IMR-90 (cell line): Measurements from ENCODE around the gene VTCN1. TPM values are rescaled to one million over a fixed set of nuclear protein-coding genes. Genes with fewer than 3 reads are reported as not detected.

ENCODE experiments used
- ATAC-seq: fragments of 200-7000 bp; cut with Tn5 transposase; 2 replicates; pipeline ENCODE4 v1.9.1; 2020; ENCODE audit warnings: low read depth, mild to moderate bottlenecking, moderate library complexity
- BruUV-seq: library from RNA; stranded (reverse); fragments of 400-500 nt; replicated peaks from 2 replicates; lab custom pipeline; 2021; lab: Mats Ljungman, UMichigan
- CTCF ChIA-PET: fragments of 300-600 bp; formaldehyde crosslinking; extraction: SDS; loops from one replicate; lab custom pipeline; 2021; ENCODE audit warnings: antibody characterized with exemption; lab: Yijun Ruan, JAX
- POLR2A ChIA-PET: fragments of 300-600 bp; sonication (Branson Sonifier 250); formaldehyde crosslinking; loops from one replicate; lab custom pipeline; 2022; ENCODE audit warnings: antibody characterized with exemption; ENCODE audit not compliant: unreplicated experiment; lab: Charles Lee
- DNase-seq: peaks from one replicate; pipeline ENCODE4 v3.0.0; 2013
- H2AFZ ChIP-seq: replicated peaks from 2 replicates; pipeline ENCODE3; 2013; ENCODE audit warnings: low read length, mild to moderate bottlenecking; ENCODE audit not compliant: poor library complexity
- H2AK5ac ChIP-seq: 2 replicates; pipeline ENCODE4 v1.6.1; 2013; ENCODE audit warnings: low read depth, low read length, inconsistent platforms
- H2AK9ac ChIP-seq: replicated peaks from 2 replicates; pipeline ENCODE3; 2013; ENCODE audit warnings: mild to moderate bottlenecking, low read depth, low read length, moderate library complexity; ENCODE audit not compliant: poor library complexity
- H2BK120ac ChIP-seq: 2 replicates; pipeline ENCODE4 v1.6.1; 2013; ENCODE audit warnings: low read depth, low read length, inconsistent platforms
- H2BK15ac ChIP-seq: 3 replicates; pipeline ENCODE4 v1.6.1; 2013; ENCODE audit warnings: low read depth, low read length, inconsistent platforms
- H2BK20ac ChIP-seq: 2 replicates; pipeline ENCODE4 v1.6.1; 2013; ENCODE audit warnings: low read depth, mild to moderate bottlenecking, inconsistent platforms, low read length, moderate library complexity
- H2BK5ac ChIP-seq: 2 replicates; pipeline ENCODE4 v1.6.1; 2013; ENCODE audit warnings: mild to moderate bottlenecking, low read depth, low read length, inconsistent platforms; ENCODE audit not compliant: poor library complexity, severe bottlenecking
- H3K14ac ChIP-seq: replicated peaks from 2 replicates; pipeline ENCODE4 v1.6.1; 2013; ENCODE audit warnings: low read depth, low read length, inconsistent platforms
- H3K18ac ChIP-seq: 2 replicates; pipeline ENCODE4 v1.6.1; 2013; ENCODE audit warnings: low read depth, low read length, control low read depth
- H3K23ac ChIP-seq: 2 replicates; pipeline ENCODE4 v1.6.1; 2013; ENCODE audit warnings: low read depth, low read length, inconsistent platforms
- H3K27ac ChIP-seq: 2 replicates; pipeline ENCODE4 v1.5.1; 2013; ENCODE audit warnings: mild to moderate bottlenecking, control low read depth, low read length; ENCODE audit not compliant: insufficient read depth
- H3K27me3 ChIP-seq: 2 replicates; pipeline ENCODE4 v1.6.1; 2013; ENCODE audit warnings: low read length; ENCODE audit not compliant: control insufficient read depth, insufficient read depth
- H3K36me3 ChIP-seq: 2 replicates; pipeline ENCODE4 v1.6.1; 2013; ENCODE audit warnings: low read length, mixed read lengths; ENCODE audit not compliant: control insufficient read depth, insufficient read depth
- H3K4ac ChIP-seq: 2 replicates; pipeline ENCODE4 v1.6.1; 2013; ENCODE audit warnings: low read depth, low read length, inconsistent platforms
- H3K4me1 ChIP-seq: 2 replicates; pipeline ENCODE4 v1.6.1; 2013; ENCODE audit warnings: low read length, mixed read lengths; ENCODE audit not compliant: control insufficient read depth, insufficient read depth
- H3K4me2 ChIP-seq: 2 replicates; pipeline ENCODE4 v1.6.1; 2013; ENCODE audit warnings: low read depth, mild to moderate bottlenecking, control low read depth, low read length, moderate library complexity
- H3K4me3 ChIP-seq: 2 replicates; pipeline ENCODE4 v1.5.1; 2013; ENCODE audit warnings: low read depth, mild to moderate bottlenecking, control low read depth, low read length, moderate library complexity; ENCODE audit not compliant: insufficient read depth
- H3K56ac ChIP-seq: 2 replicates; pipeline ENCODE4 v1.6.1; 2013; ENCODE audit warnings: low read length, inconsistent platforms; ENCODE audit not compliant: insufficient read depth; ENCODE audit errors: extremely low read depth
- H3K79me1 ChIP-seq, 2 experiments: 2 replicates each; pipeline ENCODE4 v1.6.1; 2013; ENCODE audit warnings: low read length in 2 of 2, inconsistent platforms in 1 of 2, low read depth in 1 of 2
- H3K9ac ChIP-seq: 2 replicates; pipeline ENCODE4 v1.6.1; 2013; ENCODE audit warnings: low read depth, low read length, control low read depth
- H3K9me1 ChIP-seq: 2 replicates; pipeline ENCODE4 v1.6.1; 2013; ENCODE audit warnings: low read length, inconsistent platforms; ENCODE audit not compliant: insufficient read depth
- H3K9me3 ChIP-seq: 2 replicates; pipeline ENCODE4 v1.6.1; 2013; ENCODE audit warnings: low read length; ENCODE audit not compliant: control insufficient read depth, insufficient read depth
- H4K20me1 ChIP-seq: 2 replicates; pipeline ENCODE4 v1.6.1; 2013; ENCODE audit warnings: low read length, inconsistent platforms; ENCODE audit not compliant: insufficient read depth
- H4K5ac ChIP-seq: 2 replicates; pipeline ENCODE4 v1.6.1; 2013; ENCODE audit warnings: mild to moderate bottlenecking, low read depth, low read length, control low read depth
- H4K8ac ChIP-seq, 2 experiments: 2 replicates each; pipeline ENCODE4 v1.6.1; 2013; ENCODE audit warnings: low read depth in 2 of 2, low read length in 2 of 2, control low read depth in 1 of 2, inconsistent platforms in 1 of 2
- H4K91ac ChIP-seq: 2 replicates; pipeline ENCODE4 v1.6.1; 2013; ENCODE audit warnings: low read depth, low read length, inconsistent platforms; ENCODE audit not compliant: insufficient read depth
- BHLHE40 ChIP-seq: fragments of 150-350 bp; IDR thresholded peaks from 2 replicates; pipeline ENCODE4 v1.6.1; 2016; ENCODE audit warnings: mild to moderate bottlenecking, low read depth, low read length
- CEBPB ChIP-seq: IDR thresholded peaks from 2 replicates; pipeline ENCODE4 v1.6.1; 2012; ENCODE audit warnings: low read depth, low read length, improper control_type of control experiment
- CHD1 ChIP-seq: IDR thresholded peaks from 2 replicates; pipeline ENCODE4 v1.6.1; 2012; ENCODE audit warnings: low read depth, low read length, improper control_type of control experiment
- MAZ ChIP-seq: IDR thresholded peaks from 2 replicates; pipeline ENCODE4 v1.6.1; 2012; ENCODE audit warnings: low read depth, mild to moderate bottlenecking, low read length, improper control_type of control experiment, moderate library complexity, borderline replicate concordance
- MXI1 ChIP-seq: IDR thresholded peaks from 2 replicates; pipeline ENCODE4 v1.6.1; 2012; ENCODE audit warnings: low read depth, mild to moderate bottlenecking, low read length, moderate library complexity, borderline replicate concordance
- NFE2L2 ChIP-seq: fragments of 150-350 bp; IDR thresholded peaks from 2 replicates; pipeline ENCODE4 v1.6.1; 2016; ENCODE audit warnings: low read depth, mild to moderate bottlenecking, low read length
- POLR2A ChIP-seq: IDR thresholded peaks from 2 replicates; pipeline ENCODE4 v1.6.1; 2012; ENCODE audit warnings: mild to moderate bottlenecking, low read depth, low read length
- RAD21 ChIP-seq: IDR thresholded peaks from 2 replicates; pipeline ENCODE4 v1.6.1; 2012; ENCODE audit warnings: low read length, improper control_type of control experiment
- RCOR1 ChIP-seq: IDR thresholded peaks from 2 replicates; pipeline ENCODE4 v1.6.1; 2012; ENCODE audit warnings: mild to moderate bottlenecking, low read length, improper control_type of control experiment; ENCODE audit not compliant: insufficient replicate concordance
- RFX5 ChIP-seq: IDR thresholded peaks from 2 replicates; pipeline ENCODE4 v1.8.0; 2012; ENCODE audit warnings: low read depth, mild to moderate bottlenecking, low read length, moderate library complexity
- WGBS, 2 experiments: methylation state at CpG; one replicate each; pipeline versions ENCODE4 v1.1.5 to v1.1.7; 2013; ENCODE audit warnings: missing lambda C conversion rate in 2 of 2; ENCODE audit not compliant: insufficient read length in 1 of 2; ENCODE audit errors: extremely low coverage in 2 of 2; 5-methylcytosine and 5-hydroxymethylcytosine counted together
- dilution Hi-C: fragments of 300-500 bp; cut with HindIII; formaldehyde crosslinking; loops from one replicate; pipeline ENCODE4 v1.14.3; 2018; ENCODE audit warnings: low sequenced_read_pairs; ENCODE audit not compliant: unreplicated experiment
- in situ Hi-C: fragments of 300-500 bp; cut with MboI; formaldehyde crosslinking; loops from 3 replicates; pipeline ENCODE4 v1.14.3; 2019; ENCODE audit warnings: low sequenced_read_pairs, inconsistent platforms, mixed read lengths
- intact Hi-C: fragments of 100-400 bp; cut with micrococcal nuclease; formaldehyde crosslinking; loops from 2 replicates; pipeline ENCODE4 v1.10.0; 2022
- polyA plus RNA-seq, 3 experiments: library from polyadenylated mRNA; depleted of rRNA; stranded (reverse); fragments of >200 nt; gene quantifications; 2 replicates each; pipeline ENCODE4 v1.2.3, GENCODE V29; 2012; ENCODE audit warnings: low replicate concordance in 1 of 3
- total RNA-seq: library from RNA; depleted of rRNA; stranded (reverse); fragments of >200 nt; gene quantifications from 2 replicates; pipeline ENCODE4 v1.2.3, GENCODE V29; 2012
- TF ChIP-seq, protein P1 (sequence below): fragments of 150-350 bp; IDR thresholded peaks from 2 replicates; pipeline ENCODE4 v1.6.1; 2016; ENCODE audit warnings: low read depth, mild to moderate bottlenecking, low read length, moderate library complexity, borderline replicate concordance
- TF ChIP-seq, protein P2 (sequence below): fragments of 150-350 bp; IDR thresholded peaks from 2 replicates; pipeline ENCODE4 v1.6.1; 2017; ENCODE audit warnings: mild to moderate bottlenecking, antibody characterized with exemption, low read length, low read depth
- TF ChIP-seq, protein P3 (sequence below): conservative IDR thresholded peaks from 2 replicates; pipeline ENCODE4 v1.5.1; 2012; ENCODE audit warnings: mild to moderate bottlenecking, low read depth, low read length, improper control_type of control experiment

VTCN1 gene
- total and polyA plus RNA-seq, 2 of the 4 experiments (the other 2 are of a cell fraction), result not detected

DNA sequence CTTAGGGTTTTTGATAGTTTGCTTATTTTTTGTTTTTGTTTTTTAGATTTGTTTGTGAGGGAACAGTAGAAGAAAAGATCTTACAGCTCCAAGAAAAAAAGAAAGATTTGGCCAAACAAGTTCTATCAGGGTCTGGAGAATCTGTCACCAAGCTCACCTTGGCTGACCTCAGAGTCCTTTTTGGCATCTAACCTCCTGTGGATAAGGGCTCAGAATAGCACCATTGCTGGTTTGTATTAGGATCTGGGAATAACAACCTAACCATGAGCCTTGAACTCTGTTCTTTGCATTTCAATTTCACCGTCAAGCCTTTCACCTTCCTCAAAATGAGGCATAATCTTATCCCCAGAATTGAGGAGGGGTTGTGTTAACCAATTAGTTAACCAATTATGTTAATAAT, 109.4 kb downstream of the VTCN1 start:
- H4K91ac ChIP-seq, result no peak overlapping the region
- in situ Hi-C loops, result no loop called here

More for the DNA sequence above, 109.4 kb downstream of the VTCN1 start:
- H3K9me1 ChIP-seq, result 0 out of 2 replicates have a peak, but pooled peaks cover 6% of the 10 kb centered on the region
- no peak overlapping the region for H3K4ac ChIP-seq
- H4K20me1 ChIP-seq, result no peaks in the 10 kb centered on the region
- H3K4me3 ChIP-seq, result no peak overlapping the region
- no peak overlapping the region for H2BK120ac ChIP-seq
- intact Hi-C loops, result no loop called here
- POLR2A ChIA-PET, result no interaction called here
- TF ChIP-seq RFX5 (no peak), MAZ (no peak), RAD21 (no peak), MXI1 (no peak), BHLHE40 (no peak), RCOR1 (no peak), POLR2A (no peak), NFE2L2 (no peak), CEBPB (no peak), CHD1 (no peak)
- TF ChIP-seq, protein P1, sequence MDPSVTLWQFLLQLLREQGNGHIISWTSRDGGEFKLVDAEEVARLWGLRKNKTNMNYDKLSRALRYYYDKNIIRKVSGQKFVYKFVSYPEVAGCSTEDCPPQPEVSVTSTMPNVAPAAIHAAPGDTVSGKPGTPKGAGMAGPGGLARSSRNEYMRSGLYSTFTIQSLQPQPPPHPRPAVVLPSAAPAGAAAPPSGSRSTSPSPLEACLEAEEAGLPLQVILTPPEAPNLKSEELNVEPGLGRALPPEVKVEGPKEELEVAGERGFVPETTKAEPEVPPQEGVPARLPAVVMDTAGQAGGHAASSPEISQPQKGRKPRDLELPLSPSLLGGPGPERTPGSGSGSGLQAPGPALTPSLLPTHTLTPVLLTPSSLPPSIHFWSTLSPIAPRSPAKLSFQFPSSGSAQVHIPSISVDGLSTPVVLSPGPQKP, result no peak
- TF ChIP-seq, protein P2, sequence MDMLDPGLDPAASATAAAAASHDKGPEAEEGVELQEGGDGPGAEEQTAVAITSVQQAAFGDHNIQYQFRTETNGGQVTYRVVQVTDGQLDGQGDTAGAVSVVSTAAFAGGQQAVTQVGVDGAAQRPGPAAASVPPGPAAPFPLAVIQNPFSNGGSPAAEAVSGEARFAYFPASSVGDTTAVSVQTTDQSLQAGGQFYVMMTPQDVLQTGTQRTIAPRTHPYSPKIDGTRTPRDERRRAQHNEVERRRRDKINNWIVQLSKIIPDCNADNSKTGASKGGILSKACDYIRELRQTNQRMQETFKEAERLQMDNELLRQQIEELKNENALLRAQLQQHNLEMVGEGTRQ, result no peak
- TF ChIP-seq, protein P3, sequence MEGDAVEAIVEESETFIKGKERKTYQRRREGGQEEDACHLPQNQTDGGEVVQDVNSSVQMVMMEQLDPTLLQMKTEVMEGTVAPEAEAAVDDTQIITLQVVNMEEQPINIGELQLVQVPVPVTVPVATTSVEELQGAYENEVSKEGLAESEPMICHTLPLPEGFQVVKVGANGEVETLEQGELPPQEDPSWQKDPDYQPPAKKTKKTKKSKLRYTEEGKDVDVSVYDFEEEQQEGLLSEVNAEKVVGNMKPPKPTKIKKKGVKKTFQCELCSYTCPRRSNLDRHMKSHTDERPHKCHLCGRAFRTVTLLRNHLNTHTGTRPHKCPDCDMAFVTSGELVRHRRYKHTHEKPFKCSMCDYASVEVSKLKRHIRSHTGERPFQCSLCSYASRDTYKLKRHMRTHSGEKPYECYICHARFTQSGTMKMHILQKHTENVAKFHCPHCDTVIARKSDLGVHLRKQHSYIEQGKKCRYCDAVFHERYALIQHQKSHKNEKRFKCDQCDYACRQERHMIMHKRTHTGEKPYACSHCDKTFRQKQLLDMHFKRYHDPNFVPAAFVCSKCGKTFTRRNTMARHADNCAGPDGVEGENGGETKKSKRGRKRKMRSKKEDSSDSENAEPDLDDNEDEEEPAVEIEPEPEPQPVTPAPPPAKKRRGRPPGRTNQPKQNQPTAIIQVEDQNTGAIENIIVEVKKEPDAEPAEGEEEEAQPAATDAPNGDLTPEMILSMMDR, result no peak
- CTCF ChIA-PET, result no interaction called here
- H2AK5ac ChIP-seq, result no peak overlapping the region
- H2BK15ac ChIP-seq, result no peak overlapping the region
- peaks cover 6% of the 10 kb centered on the region for H3K36me3 ChIP-seq
- no peak overlapping the region for H3K56ac ChIP-seq
- H3K79me1 ChIP-seq, result no peaks in the 10 kb centered on the region
- dilution Hi-C loops, result no loop called here
- no peak overlapping the region for H4K5ac ChIP-seq
- H3K4me2 ChIP-seq, result no peak overlapping the region
- H3K27ac ChIP-seq, result no peak overlapping the region
- no peak overlapping the region for H2BK20ac ChIP-seq
- H3K23ac ChIP-seq, result no peak overlapping the region
- H3K18ac ChIP-seq, result no peak overlapping the region
- ATAC-seq (no peak), DNase-seq (no peak)
- H2AK9ac ChIP-seq, result no peak overlapping the region
- no peaks in the 10 kb centered on the region for H3K9me3 ChIP-seq
- no peak overlapping the region for H3K14ac ChIP-seq
- WGBS, 2 experiments, result no CpG with 5 or more reads among the region's 1 CpG
- no peak overlapping the region for H4K8ac ChIP-seq
- H2BK5ac ChIP-seq, result no peak overlapping the region
- no peak overlapping the region for H2AFZ ChIP-seq
- no TSS peak for BruUV-seq
- H3K27me3 ChIP-seq, result no peaks in the 10 kb centered on the region
- H3K9ac ChIP-seq, result no peak overlapping the region
- peaks cover 3% of the 10 kb centered on the region for H3K4me1 ChIP-seq
